Caco-2 (cell line): Measurements from ENCODE around the gene PHC3. TPM values are rescaled to one million over a fixed set of nuclear protein-coding genes. Genes with fewer than 3 reads are reported as not detected.

Experiments used
- BruUV-seq: library from RNA; stranded (reverse); fragments of 400-500 nt; replicated peaks from 2 replicates; lab custom pipeline; 2021; lab: Mats Ljungman, UMichigan
- CTCF ChIA-PET: fragments of 300-600 bp; sonication (Branson Sonifier 250); formaldehyde crosslinking; loops from one replicate; lab custom pipeline; 2022; ENCODE audit warnings: antibody characterized with exemption; lab: Charles Lee
- POLR2A ChIA-PET: fragments of 300-600 bp; sonication (Branson Sonifier 250); formaldehyde crosslinking; loops from one replicate; lab custom pipeline; 2022; ENCODE audit warnings: antibody characterized with exemption; lab: Charles Lee
- DNase-seq, 2 experiments: peaks; one replicate each; pipeline versions ENCODE4 v3.0.0 to v3.0.0-alpha.2; 2020 to 2022
- H3K27me3 ChIP-seq: replicated peaks from 2 replicates; pipeline ENCODE4 v1.6.0; 2011; ENCODE audit warnings: low read length; ENCODE audit not compliant: control insufficient read depth, insufficient read depth
- H3K36me3 ChIP-seq: 2 replicates; pipeline ENCODE4 v1.5.1; 2011; ENCODE audit warnings: low read length; ENCODE audit not compliant: control insufficient read depth, insufficient read depth
- H3K4me1 ChIP-seq: fragments of 250-450 bp; sonication (Bioruptor Pico); 2 replicates; pipeline ENCODE4 v1.5.1; 2020; ENCODE audit warnings: mild to moderate bottlenecking
- H3K4me3 ChIP-seq: 2 replicates; pipeline ENCODE4 v1.5.1; 2011; ENCODE audit warnings: low read depth, mild to moderate bottlenecking, control low read depth, low read length
- H3K9me3 ChIP-seq: fragments of 250-450 bp; sonication (Bioruptor Pico); 2 replicates; pipeline ENCODE4 v1.5.1; 2020; ENCODE audit warnings: mild to moderate bottlenecking, moderate library complexity
- H3K27ac Mint-ChIP-seq: one replicate; pipeline ENCODE4 v1.8.0; 2022; ENCODE audit warnings: mixed read lengths; ENCODE audit not compliant: unreplicated experiment
- H3K27me3 Mint-ChIP-seq: one replicate; pipeline ENCODE4 v1.8.0; 2022; ENCODE audit warnings: mixed read lengths; ENCODE audit not compliant: insufficient read depth, unreplicated experiment
- H3K36me3 Mint-ChIP-seq: one replicate; pipeline ENCODE4 v1.8.0; 2022; ENCODE audit warnings: mild to moderate bottlenecking, mixed read lengths; ENCODE audit not compliant: insufficient read depth, unreplicated experiment
- H3K4me1 Mint-ChIP-seq: one replicate; pipeline ENCODE4 v1.8.0; 2022; ENCODE audit warnings: low read depth, mixed read lengths; ENCODE audit not compliant: unreplicated experiment
- H3K4me3 Mint-ChIP-seq: one replicate; pipeline ENCODE4 v1.8.0; 2022; ENCODE audit warnings: mild to moderate bottlenecking, moderate library complexity, mixed read lengths; ENCODE audit not compliant: unreplicated experiment
- H3K9me3 Mint-ChIP-seq: one replicate; pipeline ENCODE4 v1.8.0; 2022; ENCODE audit warnings: mixed read lengths; ENCODE audit not compliant: unreplicated experiment
- CTCF ChIP-seq, 2 experiments: fragments of 200-600 bp in 1 of 2; IDR thresholded peaks; 1 replicate in 1 of 2; 2 replicates in 1 of 2; pipeline versions ENCODE4 v1.5.1 to v1.8.0; 2011 to 2022; ENCODE audit warnings: antibody characterized with exemption in 1 of 2, control low read depth in 1 of 2, inconsistent platforms in 1 of 2, low read depth in 1 of 2, low read length in 1 of 2, mild to moderate bottlenecking in 1 of 2, moderate library complexity in 1 of 2; ENCODE audit not compliant: insufficient read depth in 1 of 2, severe bottlenecking in 1 of 2, unreplicated experiment in 1 of 2
- intact Hi-C: fragments of 100-400 bp; cut with micrococcal nuclease; formaldehyde crosslinking; loops from one replicate; pipeline ENCODE4 v1.10.0; 2022; ENCODE audit not compliant: unreplicated experiment
- total RNA-seq: library from RNA; stranded (reverse); gene quantifications from 2 replicates; pipeline ENCODE4 v1.2.3, GENCODE V29; 2022

PHC3 gene
- total RNA-seq, 1 experiment from 2014 or later, result 29.8 TPM

- H3K36me3 ChIP-seq, result no peaks in the 10 kb centered on the region; the same call in 1 of the 2 replicates
- H3K4me3 Mint-ChIP-seq, result no peak overlapping the region
- no peak for DNase-seq
- ChIA-PET POLR2A (no interaction called here), CTCF (no interaction called here)
- H3K36me3 Mint-ChIP-seq, result peaks cover 7% of the 10 kb centered on the region
- no peaks in the 10 kb centered on the region for H3K9me3 ChIP-seq
- no peaks in the 10 kb centered on the region for H3K27me3 ChIP-seq
- no TSS peak for BruUV-seq
- H3K27ac Mint-ChIP-seq, result no peak overlapping the region
- H3K27me3 Mint-ChIP-seq, result no peaks in the 10 kb centered on the region
- no peaks in the 10 kb centered on the region for H3K4me1 ChIP-seq
- TF ChIP-seq CTCF (IDR thresholded peaks at IDR 0.05; ENCODE audit: insufficient read depth in 1 of 2, low read depth in 1 of 2, low read length in 1 of 2, severe bottlenecking in 1 of 2, unreplicated experiment in 1 of 2), result no peak
- no peaks in the 10 kb centered on the region for H3K4me1 Mint-ChIP-seq
- H3K9me3 Mint-ChIP-seq, result no peaks in the 10 kb centered on the region
- intact Hi-C loops, result no loop called here
- H3K4me3 ChIP-seq, result no peak overlapping the region
Observed at GRCh38 chr3:170062068-170062467, 119.5 kb downstream of the PHC3 start.

DNA sequence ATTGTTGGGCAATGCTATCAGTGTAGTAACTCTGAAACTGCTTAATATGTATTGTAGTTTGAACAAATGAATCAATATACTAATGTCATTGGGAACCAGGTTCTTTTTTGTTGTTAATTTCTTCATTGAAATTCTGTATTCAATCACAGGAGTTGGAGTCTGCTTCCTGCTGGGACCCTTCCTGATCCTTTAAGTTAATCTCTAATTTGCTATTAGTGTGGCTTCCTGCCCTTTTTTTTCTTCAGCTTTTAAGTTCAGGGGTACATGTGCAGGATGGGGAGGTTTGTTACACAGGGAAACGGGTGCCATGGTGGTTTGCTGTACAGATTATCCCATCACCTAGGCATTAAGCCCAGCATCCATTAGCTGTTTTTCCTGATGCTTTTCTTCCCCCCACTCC is 122.1 kb downstream of the PHC3 start:
- intact Hi-C loops, result no loop called here
- Mint-ChIP-seq H3K4me3 (no peak overlapping the region), H3K9me3 (no peaks in the 10 kb centered on the region), H3K4me1 (no peaks in the 10 kb centered on the region), H3K27ac (no peak overlapping the region), H3K27me3 (no peaks in the 10 kb centered on the region), H3K36me3 (peaks cover 7% of the 10 kb centered on the region)
- Histone ChIP-seq H3K36me3 (no peaks in the 10 kb centered on the region; the same call in 1 of the 2 replicates), H3K9me3 (no peaks in the 10 kb centered on the region), H3K4me1 (no peaks in the 10 kb centered on the region), H3K27me3 (no peaks in the 10 kb centered on the region), H3K4me3 (no peak overlapping the region)
- no peak for TF ChIP-seq CTCF (IDR thresholded peaks at IDR 0.05; ENCODE audit: insufficient read depth in 1 of 2, low read depth in 1 of 2, low read length in 1 of 2, severe bottlenecking in 1 of 2, unreplicated experiment in 1 of 2)
- no TSS peak for BruUV-seq
- POLR2A ChIA-PET, result no interaction called here
- CTCF ChIA-PET, result no interaction called here
- DNase-seq, result no peak

GRCh38 chr3:170058127-170058526 is 123.4 kb downstream of the PHC3 start:
- Histone ChIP-seq H3K36me3 (no peaks in the 10 kb centered on the region; the same call in 1 of the 2 replicates), H3K4me3 (no peak overlapping the region), H3K4me1 (no peaks in the 10 kb centered on the region), H3K27me3 (no peaks in the 10 kb centered on the region), H3K9me3 (no peaks in the 10 kb centered on the region)
- TF ChIP-seq CTCF (IDR thresholded peaks at IDR 0.05; ENCODE audit: insufficient read depth in 1 of 2, low read depth in 1 of 2, low read length in 1 of 2, severe bottlenecking in 1 of 2, unreplicated experiment in 1 of 2), result no peak
- no peak overlapping the region for H3K4me3 Mint-ChIP-seq
- ChIA-PET POLR2A (no interaction called here), CTCF (no interaction called here)
- no TSS peak for BruUV-seq
- no peaks in the 10 kb centered on the region for H3K27me3 Mint-ChIP-seq
- H3K4me1 Mint-ChIP-seq, result no peaks in the 10 kb centered on the region
- H3K27ac Mint-ChIP-seq, result no peak overlapping the region
- intact Hi-C loops, result no loop called here
- H3K36me3 Mint-ChIP-seq, result peaks cover 7% of the 10 kb centered on the region
- no peaks in the 10 kb centered on the region for H3K9me3 Mint-ChIP-seq
- DNase-seq, result no peak
